Testis (tissue), 3 donors: ENCODE data around the gene MYO18B. TPM values are rescaled to one million over a fixed set of nuclear protein-coding genes. Genes with fewer than 3 reads are reported as not detected.

Experiments
- DNase-seq: peaks from one replicate; pipeline ENCODE4 v3.0.0-alpha.2; 2019
- H3K27ac ChIP-seq, 2 donors: fragments of 200-600 bp; sonication (generic); one replicate each; pipeline ENCODE4 v1.5.1; 2019
- H3K27me3 ChIP-seq: fragments of 200-600 bp; sonication (generic); one replicate; pipeline ENCODE4 v1.5.1; 2019
- H3K36me3 ChIP-seq: fragments of 200-600 bp; sonication (generic); one replicate; pipeline ENCODE4 v1.5.1; 2017; ENCODE audit warnings: low read depth; ENCODE audit errors: missing control alignments
- H3K4me1 ChIP-seq: fragments of 200-600 bp; sonication (generic); one replicate; pipeline ENCODE4 v1.5.1; 2019
- H3K4me3 ChIP-seq, 2 donors: fragments of 200-600 bp; sonication (generic); one replicate each; pipeline ENCODE4 v1.5.1; 2017 to 2019
- H3K9me3 ChIP-seq: fragments of 200-600 bp; sonication (generic); one replicate; pipeline ENCODE4 v1.5.1; 2017
- POLR2A ChIP-seq: fragments of 450-650 bp; IDR thresholded peaks from one replicate; pipeline ENCODE4 v1.6.1; 2017; ENCODE audit warnings: antibody characterized with exemption, mild to moderate bottlenecking, moderate library complexity
- WGBS, 2 donors: methylation state at CpG; one replicate each; pipeline ENCODE4 v1.1.5; 2018; 5-methylcytosine and 5-hydroxymethylcytosine counted together
- intact Hi-C: fragments of 100-400 bp; cut with DNase I; formaldehyde crosslinking; loops from one replicate; pipeline ENCODE4 v1.15.1; 2023; ENCODE audit warnings: low total_unique reads
- polyA plus RNA-seq: library from polyadenylated mRNA; stranded (reverse); fragments of 350-450 nt; fragmentation: Illumina TruSeq; extraction: RNeasy Lipid Tissue Mini Kit (QIAGEN cat#74804); gene quantifications from one replicate; pipeline ENCODE4 v1.2.3, GENCODE V29; 2014; ENCODE audit warnings: low read depth, low replicate concordance; ENCODE audit not compliant: insufficient read depth
- total RNA-seq, 2 donors: library from RNA; depleted of rRNA; stranded (reverse); fragments of >200 nt; gene quantifications; one replicate each; pipeline ENCODE4 v1.2.3, GENCODE V29; 2016
- TF ChIP-seq, protein P1 (sequence below), 3 experiments: fragments of 450-650 bp in 2 of 3; fragments of 200-600 bp in 1 of 3; sonication (generic) in 1 of 3; IDR thresholded peaks; one replicate each; pipeline ENCODE4 v1.5.1; 2016 to 2019; ENCODE audit warnings: antibody characterized with exemption in 3 of 3, mild to moderate bottlenecking in 2 of 3, moderate library complexity in 1 of 3

The MYO18B gene
- total and polyA plus RNA-seq, 3 donors from 2014 or later, result 23.6 to 40.3 (median 28.6) TPM

DNA sequence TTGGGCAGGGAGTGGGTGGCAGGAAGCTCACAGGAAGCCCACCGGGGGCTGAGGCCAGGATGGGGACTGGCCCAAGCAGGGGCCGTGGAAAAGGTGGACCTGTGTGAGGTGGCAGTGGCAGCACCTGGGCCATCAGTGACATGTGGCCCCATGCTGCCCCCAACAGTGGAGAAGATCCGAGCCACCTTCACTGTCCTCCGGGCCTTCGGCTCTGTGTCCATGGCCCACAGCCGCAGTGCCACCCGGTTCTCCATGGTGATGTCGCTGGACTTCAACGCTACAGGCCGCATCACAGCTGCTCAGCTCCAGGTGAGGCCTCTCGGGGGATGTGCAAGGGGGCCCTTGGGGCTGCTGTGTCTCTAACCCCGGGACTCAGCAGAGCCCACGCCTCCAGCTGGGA is 37.9 kb downstream of the MYO18B start:
- WGBS, 2 donors, result 84 to 98% methylated on average over 9 to 13 of the region's 13 CpGs
- Histone ChIP-seq H3K9me3 (no peaks in the 10 kb centered on the region), H3K27me3 (no peaks in the 10 kb centered on the region), H3K4me1 (no peaks in the 10 kb centered on the region), H3K4me3 (no peak overlapping the region), H3K27ac (no peak overlapping the region), H3K36me3 (no peaks in the 10 kb centered on the region)
- TF ChIP-seq POLR2A, result no peak
- TF ChIP-seq, protein P1, sequence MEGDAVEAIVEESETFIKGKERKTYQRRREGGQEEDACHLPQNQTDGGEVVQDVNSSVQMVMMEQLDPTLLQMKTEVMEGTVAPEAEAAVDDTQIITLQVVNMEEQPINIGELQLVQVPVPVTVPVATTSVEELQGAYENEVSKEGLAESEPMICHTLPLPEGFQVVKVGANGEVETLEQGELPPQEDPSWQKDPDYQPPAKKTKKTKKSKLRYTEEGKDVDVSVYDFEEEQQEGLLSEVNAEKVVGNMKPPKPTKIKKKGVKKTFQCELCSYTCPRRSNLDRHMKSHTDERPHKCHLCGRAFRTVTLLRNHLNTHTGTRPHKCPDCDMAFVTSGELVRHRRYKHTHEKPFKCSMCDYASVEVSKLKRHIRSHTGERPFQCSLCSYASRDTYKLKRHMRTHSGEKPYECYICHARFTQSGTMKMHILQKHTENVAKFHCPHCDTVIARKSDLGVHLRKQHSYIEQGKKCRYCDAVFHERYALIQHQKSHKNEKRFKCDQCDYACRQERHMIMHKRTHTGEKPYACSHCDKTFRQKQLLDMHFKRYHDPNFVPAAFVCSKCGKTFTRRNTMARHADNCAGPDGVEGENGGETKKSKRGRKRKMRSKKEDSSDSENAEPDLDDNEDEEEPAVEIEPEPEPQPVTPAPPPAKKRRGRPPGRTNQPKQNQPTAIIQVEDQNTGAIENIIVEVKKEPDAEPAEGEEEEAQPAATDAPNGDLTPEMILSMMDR (IDR thresholded peaks at IDR 0.05), result no peak
- DNase-seq, result no peak
- intact Hi-C loops, result no loop called here

DNA sequence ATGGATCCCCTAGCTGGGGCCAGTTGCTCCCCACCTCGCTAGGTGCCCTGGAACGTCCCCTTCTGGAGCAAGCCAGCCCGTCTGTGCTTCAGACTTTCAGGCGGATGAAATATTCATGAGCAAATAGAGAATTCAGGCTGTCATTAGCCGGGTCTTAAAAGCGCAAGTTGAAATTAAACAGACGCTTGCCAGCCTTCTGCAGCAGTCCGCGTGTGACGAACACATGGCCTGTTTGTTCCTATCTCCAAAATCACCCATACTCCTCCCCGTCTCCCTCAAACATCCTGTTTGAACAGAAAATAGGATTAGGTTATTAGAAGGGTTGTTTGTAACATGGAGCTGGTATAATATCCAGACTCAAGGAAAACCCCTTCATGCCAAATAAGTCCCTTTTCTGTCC is 38.7 kb downstream of the MYO18B start:
- H3K4me3 ChIP-seq, result no peak overlapping the region
- intact Hi-C loops, result no loop called here
- no peaks in the 10 kb centered on the region for H3K36me3 ChIP-seq
- DNase-seq, result no peak
- H3K4me1 ChIP-seq, result no peaks in the 10 kb centered on the region
- no peaks in the 10 kb centered on the region for H3K27me3 ChIP-seq
- H3K9me3 ChIP-seq, result no peaks in the 10 kb centered on the region
- no peak for TF ChIP-seq POLR2A
- TF ChIP-seq, protein P1 (IDR thresholded peaks at IDR 0.05), result no peak
- H3K27ac ChIP-seq, result no peak overlapping the region
- 60 to 70% methylated on average over 11 of the region's 11 CpGs for WGBS, 2 donors

DNA sequence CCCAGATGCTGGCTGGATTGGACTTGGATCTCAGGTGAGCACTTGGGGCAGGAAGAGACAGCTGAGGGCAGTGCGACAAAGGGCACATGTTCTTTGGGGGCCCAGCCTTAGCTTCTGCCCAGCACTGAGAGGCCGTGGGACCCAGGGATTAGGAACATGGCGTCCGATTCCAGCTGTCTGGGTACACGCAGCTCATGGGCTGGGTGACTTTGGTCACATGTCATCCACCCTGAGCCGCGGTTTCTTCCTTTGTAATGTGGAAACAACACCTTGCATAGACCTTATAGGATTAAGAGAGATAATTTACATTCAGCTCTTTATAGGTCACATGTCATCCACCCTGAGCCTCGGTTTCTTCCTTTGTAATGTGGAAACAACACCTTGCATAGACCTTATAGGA is 39.8 kb downstream of the MYO18B start:
- H3K27me3 ChIP-seq, result no peaks in the 10 kb centered on the region
- no peak overlapping the region for H3K4me3 ChIP-seq
- H3K36me3 ChIP-seq, result no peaks in the 10 kb centered on the region
- no peaks in the 10 kb centered on the region for H3K4me1 ChIP-seq
- 82 to 85% methylated on average over 8 of the region's 8 CpGs for WGBS, 2 donors
- no peak for DNase-seq
- H3K9me3 ChIP-seq, result no peaks in the 10 kb centered on the region
- no peak overlapping the region for H3K27ac ChIP-seq
- intact Hi-C loops, result no loop called here
- TF ChIP-seq, protein P1 (IDR thresholded peaks at IDR 0.05), result no peak
- TF ChIP-seq POLR2A, result no peak

GRCh38 chr22:25782831-25783230 is 40.8 kb downstream of the MYO18B start:
- intact Hi-C loops, result no loop called here
- no peak overlapping the region for H3K27ac ChIP-seq
- no peaks in the 10 kb centered on the region for H3K36me3 ChIP-seq
- no peak for DNase-seq
- H3K4me3 ChIP-seq, result no peak overlapping the region
- no peaks in the 10 kb centered on the region for H3K9me3 ChIP-seq
- no peak for TF ChIP-seq POLR2A
- TF ChIP-seq, protein P1 (IDR thresholded peaks at IDR 0.05), result no peak
- WGBS, 2 donors, result 42 to 60% methylated on average over 2 of the region's 2 CpGs
- H3K27me3 ChIP-seq, result no peaks in the 10 kb centered on the region
- H3K4me1 ChIP-seq, result no peaks in the 10 kb centered on the region

DNA sequence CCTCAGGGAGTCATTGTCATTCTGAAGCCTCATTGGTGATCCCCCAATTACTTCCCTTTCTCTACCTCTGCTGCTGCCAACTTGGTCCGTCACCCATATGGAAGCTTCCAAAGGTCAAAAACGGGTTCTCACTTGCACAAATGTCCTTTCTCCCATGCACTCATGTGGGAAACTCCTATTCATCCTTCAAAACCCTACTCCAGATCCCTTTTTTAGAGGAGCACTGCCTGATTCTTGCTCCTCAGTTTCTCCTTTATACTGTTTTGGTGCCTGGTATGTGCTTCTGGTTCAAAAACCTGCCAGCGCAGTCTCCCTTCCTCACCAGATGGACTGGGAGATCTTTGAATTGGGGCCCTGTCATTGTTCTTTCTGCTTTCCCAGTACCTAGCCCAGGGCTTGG is 41.9 kb downstream of the MYO18B start:
- intact Hi-C loops, result no loop called here

More for the DNA sequence above, 41.9 kb downstream of the MYO18B start:
- no peaks in the 10 kb centered on the region for H3K27me3 ChIP-seq
- DNase-seq, result no peak
- no peaks in the 10 kb centered on the region for H3K4me1 ChIP-seq
- no peaks in the 10 kb centered on the region for H3K36me3 ChIP-seq
- H3K9me3 ChIP-seq, result no peaks in the 10 kb centered on the region
- no peak overlapping the region for H3K4me3 ChIP-seq
- 77 to 78% methylated on average over 3 of the region's 3 CpGs for WGBS, 2 donors
- TF ChIP-seq POLR2A, result no peak
- TF ChIP-seq, protein P1 (IDR thresholded peaks at IDR 0.05), result no peak
- no peak overlapping the region for H3K27ac ChIP-seq
